NCI-H1436 (cell line): ENCODE measurements around the gene FLNC.

Experiments
- DNase-seq: peaks from one replicate; lab custom pipeline; 2025; lab: John Stamatoyannopoulos, UW

The FLNC gene

GRCh38 chr7:128843938-128844621 is 13.9 kb downstream of the FLNC start:
- no peak for DNase-seq

- no peak for DNase-seq
Measured at GRCh38 chr7:128844777-128845311, 14.6 kb downstream of the FLNC start.

- no peak for DNase-seq
Measured at GRCh38 chr7:128845475-128845874, 15.3 kb downstream of the FLNC start.

DNA sequence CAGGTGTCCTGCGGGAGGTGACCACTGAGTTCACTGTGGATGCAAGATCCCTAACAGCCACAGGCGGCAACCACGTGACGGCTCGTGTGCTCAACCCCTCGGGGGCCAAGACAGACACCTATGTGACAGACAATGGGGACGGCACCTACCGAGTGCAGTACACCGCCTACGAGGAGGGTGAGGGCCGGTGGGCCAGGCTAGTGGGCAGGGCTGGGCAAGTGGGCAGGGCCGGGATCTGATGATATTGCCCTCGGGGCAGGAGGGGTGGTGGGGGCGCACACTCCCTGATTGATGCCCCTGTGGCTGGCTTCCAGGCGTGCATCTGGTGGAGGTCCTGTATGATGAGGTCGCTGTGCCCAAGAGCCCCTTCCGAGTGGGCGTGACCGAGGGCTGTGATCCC is 15.8 kb downstream of the FLNC start:
- no peak for DNase-seq

DNA sequence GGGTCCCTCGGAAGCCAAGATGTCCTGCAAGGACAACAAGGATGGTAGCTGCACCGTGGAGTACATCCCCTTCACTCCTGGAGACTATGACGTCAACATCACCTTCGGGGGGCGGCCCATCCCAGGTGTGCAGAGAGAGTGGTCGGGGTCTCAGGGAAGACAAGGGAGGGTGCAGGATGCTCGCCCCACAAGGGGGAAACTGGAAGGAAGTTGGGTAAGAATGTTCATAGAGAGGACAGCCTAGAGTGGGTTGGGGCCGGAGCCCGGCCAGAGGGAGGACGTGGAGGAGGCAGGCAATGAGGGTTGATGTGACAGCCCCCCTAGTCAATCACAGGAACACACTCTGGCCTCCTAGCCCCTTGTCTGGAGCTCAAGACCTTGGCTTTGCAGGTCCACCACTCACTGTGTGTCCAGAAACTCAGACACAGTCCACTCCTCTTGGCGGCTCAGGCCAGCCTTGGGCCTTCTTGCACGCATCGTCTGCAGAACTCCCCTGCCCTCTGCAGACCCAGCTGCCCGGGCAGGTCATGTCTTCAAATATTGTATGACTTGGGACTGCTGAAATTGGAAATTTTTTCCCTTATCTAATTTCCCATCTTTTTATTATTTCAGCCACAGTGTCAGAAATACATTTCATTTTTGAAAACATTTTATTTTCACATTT is 16.7 kb downstream of the FLNC start:
- DNase-seq: no peak

- DNase-seq: no peak
Measured at GRCh38 chr7:128847721-128848211, 17.6 kb downstream of the FLNC start.

GRCh38 chr7:128848289-128849155 is 18.3 kb downstream of the FLNC start:
- no peak for DNase-seq

DNA sequence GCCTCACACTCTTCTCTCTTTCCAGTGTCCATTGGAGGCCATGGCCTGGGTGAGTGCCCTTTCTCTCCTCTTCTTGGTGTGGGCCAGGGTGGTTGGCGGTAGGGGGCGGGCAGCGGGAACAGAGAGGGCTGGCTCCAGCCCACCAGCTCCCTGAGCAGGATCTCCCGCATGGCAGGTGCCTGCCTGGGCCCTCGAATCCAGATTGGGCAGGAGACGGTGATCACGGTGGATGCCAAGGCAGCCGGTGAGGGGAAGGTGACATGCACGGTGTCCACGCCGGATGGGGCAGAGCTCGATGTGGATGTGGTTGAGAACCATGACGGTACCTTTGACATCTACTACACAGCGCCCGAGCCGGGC is 18.9 kb downstream of the FLNC start:
- no peak for DNase-seq

DNA sequence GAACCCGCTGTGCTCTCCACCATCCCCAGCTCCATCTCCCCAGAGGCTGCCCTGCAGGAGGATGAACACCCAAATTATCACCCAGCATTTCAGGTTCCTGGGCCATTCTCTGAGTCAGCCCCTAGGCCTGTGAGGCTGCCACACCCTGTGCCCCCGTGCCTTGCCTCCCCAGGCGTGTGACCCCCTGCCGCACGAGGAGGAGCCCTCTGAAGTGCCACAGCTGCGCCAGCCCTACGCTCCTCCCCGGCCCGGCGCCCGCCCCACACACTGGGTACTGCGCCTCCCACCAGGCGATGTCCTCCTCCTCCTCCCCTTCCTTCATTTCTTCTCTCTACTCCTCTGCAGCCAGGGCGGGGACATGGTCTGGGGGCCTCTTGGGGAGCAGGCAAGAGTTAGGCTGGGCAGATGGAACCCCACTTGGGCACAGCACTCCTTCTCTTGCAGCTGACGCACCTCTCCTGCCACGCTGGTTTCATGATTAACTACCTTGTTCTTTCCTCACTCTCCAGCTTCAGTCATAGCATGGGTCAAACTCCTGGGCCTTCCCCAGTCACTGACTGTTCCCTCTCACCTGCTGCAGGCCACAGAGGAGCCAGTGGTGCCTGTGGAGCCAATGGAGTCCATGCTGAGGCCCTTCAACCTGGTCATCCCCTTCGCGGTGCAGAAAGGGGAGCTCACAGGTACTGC is 19.7 kb downstream of the FLNC start:
- DNase-seq: no peak

GRCh38 chr7:128852537-128853254 is 22.5 kb downstream of the FLNC start:
- DNase-seq: no peak

DNA sequence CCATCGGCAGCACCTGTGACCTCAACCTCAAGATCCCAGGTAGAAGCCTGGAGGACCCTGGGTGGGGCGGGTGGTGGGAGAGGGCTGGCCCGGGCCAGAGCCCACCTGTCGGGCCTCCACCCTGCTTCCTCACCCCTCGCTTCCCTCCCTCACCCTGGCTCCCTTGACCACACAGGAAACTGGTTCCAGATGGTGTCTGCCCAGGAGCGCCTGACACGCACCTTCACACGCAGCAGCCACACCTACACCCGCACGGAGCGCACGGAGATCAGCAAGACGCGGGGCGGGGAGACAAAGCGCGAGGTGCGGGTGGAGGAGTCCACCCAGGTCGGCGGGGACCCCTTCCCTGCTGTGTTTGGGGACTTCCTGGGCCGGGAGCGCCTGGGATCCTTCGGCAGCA is 23.6 kb downstream of the FLNC start:
- DNase-seq: no peak

GRCh38 chr7:128854396-128854795 is 24.2 kb downstream of the FLNC start:
- no peak for DNase-seq

- DNase-seq: no peak
Measured at GRCh38 chr7:128855559-128855958, 25.4 kb downstream of the FLNC start.

- no peak for DNase-seq
Measured at GRCh38 chr7:128856001-128856718, 26.0 kb downstream of the FLNC start.

DNA sequence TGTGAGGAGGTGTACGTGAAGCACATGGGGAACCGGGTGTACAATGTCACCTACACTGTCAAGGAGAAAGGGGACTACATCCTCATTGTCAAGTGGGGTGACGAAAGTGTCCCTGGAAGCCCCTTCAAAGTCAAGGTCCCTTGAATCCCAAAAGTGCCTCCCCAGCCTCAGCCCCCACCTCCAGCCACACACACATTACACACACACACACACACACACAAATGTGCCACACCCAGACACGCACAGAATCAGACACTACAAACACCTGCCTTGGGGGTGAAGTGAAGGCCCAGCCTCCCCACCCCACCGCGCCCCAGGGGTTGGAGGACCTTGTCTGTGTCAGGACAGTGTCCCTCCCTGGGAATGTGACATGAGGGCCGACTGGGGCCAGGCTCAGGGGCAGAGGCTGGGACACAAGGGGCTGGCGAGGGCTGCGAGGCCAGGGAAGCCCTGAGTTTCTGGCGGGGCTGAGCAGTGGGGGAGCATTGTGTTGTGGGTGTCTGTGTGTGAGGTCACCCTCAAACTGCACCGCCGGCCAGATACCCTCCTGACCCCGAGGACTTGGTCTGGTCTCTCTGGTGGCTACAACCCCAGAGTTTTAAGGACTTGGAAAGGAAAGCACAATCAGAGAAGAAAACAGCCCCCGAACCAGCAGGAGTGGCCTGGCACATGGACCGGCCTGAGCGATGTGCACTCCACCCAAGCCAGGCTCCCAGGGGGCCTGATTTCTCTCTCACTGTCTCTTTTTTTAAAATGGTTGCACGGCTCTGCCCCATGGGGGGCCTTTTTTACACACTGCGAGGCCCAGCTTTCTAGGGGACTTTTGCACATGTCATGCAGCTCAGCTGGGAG is 28.4 kb downstream of the FLNC start:
- DNase-seq: no peak

DNA sequence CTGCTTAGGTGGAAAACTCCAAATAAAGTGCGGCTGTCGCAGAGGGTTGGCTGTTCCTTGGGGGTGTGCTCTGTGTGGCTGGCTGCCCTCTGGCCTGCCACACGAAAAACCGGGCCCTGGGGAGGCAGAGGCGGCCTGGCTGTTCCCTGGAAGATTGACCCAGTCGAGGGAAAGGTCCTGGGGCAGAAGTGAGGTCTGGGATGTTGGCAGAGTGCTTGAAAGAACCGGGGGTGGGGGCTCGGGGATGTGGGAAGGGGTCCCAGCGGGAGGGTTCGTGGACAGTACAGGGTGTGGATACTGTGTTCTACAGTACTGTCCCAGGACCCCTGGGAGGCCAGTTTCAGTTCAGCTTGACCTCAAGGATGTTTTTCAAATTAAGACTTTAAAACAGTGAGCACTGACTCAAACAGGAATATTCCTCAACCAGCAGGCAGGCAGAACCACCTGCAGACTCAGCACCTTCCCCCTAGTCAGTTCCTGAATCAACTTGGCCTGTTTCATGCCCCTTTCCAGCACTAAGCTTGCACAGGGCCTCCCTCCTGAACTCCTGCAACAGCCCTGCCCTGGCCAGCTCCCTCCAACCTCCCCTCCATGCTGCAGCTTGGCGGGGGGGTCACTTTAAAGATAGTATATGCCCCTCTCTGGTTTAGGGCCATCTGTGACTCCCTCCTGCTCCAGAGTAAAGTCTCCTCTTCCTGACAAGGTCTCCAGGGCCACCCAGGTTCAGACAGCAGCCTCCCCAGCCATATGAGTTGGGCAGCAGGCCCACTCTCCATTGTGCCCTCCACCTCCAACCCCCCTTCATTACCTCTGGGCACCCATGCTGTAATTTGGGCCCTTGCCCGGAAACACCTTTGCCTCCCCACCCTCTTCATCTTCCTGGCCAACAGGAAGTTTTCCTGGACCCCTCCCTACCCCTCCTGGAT is 29.3 kb downstream of the FLNC start:
- DNase-seq: no peak

DNA sequence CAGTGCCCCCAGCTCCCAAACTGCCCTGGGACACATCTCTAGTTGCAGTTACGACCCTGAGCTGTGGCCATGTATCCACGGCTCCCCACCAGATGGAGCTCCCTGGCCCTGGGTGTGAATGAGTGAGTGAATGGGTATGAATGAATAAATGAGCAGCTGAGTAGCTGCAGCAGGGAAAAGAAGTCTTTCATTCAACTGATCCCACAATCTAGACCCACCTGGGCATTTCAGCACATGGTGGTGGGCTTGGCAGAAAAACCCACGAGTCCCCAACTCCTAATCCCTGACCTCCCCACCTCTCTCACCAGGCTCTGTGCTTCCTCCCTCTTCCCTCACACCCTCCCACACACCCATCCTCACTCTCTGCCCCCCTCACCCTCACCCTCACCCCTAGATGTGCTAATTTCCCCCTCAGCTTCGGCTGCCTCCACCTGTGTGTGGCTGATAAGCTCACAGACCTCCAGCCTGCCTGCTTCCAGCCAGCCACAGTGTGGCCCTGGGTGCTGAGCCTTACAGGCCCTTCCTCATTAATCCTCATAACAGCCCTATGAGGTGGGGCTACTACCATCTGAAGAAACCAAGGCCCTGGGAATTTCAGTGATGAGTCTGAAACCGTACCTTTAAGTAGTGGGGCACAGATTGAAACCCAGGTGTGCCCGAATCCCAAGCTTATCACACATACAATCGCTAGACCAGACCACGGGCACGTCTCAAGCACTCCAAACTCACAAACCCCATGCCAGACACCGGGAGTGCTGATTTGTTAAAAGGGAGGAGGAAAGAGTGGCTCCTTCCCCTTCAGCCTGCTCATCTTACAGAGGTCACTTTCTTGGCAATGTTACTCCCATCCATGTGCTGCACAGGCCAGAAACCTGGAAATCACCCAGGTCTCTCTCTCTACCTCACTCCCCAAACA is 30.2 kb downstream of the FLNC start:
- DNase-seq: no peak
